ENCODE results near the gene RALGDS. TPM values are rescaled to one million over a fixed set of nuclear protein-coding genes. Genes with fewer than 3 reads are reported as not detected.

The RALGDS gene
- total and polyA plus RNA-seq, 3 donors from 2014 or later, result 23.0 to 42.4 (median 32.5) TPM

DNA sequence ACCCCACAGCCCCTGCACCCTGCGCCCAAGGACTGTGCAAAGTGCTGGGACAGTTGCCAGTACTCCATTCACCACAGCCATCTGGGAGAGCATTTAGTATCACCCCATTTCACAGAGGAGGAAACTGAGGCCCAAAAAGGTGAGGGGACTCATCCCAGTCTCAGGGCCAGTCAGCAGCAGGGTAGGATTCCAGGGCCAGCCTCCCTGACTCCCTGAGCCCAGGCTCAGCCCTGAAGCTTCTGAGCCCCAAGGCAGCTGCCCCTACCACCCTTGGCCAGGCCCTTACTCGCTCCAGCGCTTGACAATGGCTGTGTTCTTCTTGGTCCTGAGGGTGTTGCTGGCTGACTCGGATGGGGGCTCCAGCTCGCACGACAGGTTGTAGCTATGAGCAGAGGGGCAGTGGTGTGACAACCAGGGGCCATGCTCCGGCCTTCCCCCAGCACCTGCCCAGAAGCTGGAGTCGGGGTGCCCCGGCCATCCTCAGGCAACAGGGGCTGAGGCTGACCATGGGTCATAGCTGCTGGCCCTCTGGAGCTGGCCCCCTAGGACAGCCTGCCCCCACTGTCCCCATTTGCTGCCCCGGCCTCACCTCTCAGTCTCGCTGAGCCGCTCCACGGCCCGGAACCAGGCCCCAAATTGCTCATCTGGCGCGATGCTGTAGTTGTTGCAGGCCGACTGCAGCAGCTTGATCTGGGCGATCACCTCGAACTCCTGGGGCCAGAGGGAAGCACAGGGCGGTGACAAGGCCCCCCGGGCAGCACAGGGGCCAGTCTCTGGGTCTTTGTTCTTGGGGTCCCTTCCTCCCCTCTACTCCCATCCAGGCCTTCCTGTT is 18.6 kb downstream of the RALGDS start:
- Histone ChIP-seq H3K27me3 (no peaks in the 10 kb centered on the region), H3K4me1 (no peaks in the 10 kb centered on the region), H3K9me3 (no peaks in the 10 kb centered on the region), H3K36me3 (ENCODE audit: low read depth, missing control alignments) (no peaks in the 10 kb centered on the region), H3K27ac (no peak overlapping the region), H3K4me3 (no peak overlapping the region)
- intact Hi-C loops (cut with DNase I; ENCODE audit: low total_unique reads), result loop anchor here (2.0 kb wide), 1 partner anchor 42 kb away; no protein-coding TSS in a partner anchor
- TF ChIP-seq, protein P1, sequence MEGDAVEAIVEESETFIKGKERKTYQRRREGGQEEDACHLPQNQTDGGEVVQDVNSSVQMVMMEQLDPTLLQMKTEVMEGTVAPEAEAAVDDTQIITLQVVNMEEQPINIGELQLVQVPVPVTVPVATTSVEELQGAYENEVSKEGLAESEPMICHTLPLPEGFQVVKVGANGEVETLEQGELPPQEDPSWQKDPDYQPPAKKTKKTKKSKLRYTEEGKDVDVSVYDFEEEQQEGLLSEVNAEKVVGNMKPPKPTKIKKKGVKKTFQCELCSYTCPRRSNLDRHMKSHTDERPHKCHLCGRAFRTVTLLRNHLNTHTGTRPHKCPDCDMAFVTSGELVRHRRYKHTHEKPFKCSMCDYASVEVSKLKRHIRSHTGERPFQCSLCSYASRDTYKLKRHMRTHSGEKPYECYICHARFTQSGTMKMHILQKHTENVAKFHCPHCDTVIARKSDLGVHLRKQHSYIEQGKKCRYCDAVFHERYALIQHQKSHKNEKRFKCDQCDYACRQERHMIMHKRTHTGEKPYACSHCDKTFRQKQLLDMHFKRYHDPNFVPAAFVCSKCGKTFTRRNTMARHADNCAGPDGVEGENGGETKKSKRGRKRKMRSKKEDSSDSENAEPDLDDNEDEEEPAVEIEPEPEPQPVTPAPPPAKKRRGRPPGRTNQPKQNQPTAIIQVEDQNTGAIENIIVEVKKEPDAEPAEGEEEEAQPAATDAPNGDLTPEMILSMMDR (IDR thresholded peaks at IDR 0.05), result no peak
- no peak for TF ChIP-seq POLR2A (IDR thresholded peaks at IDR 0.05)
- DNase-seq, result no peak
- 93 to 97% methylated on average over 13 to 21 of the region's 21 CpGs for WGBS, 2 donors

DNA sequence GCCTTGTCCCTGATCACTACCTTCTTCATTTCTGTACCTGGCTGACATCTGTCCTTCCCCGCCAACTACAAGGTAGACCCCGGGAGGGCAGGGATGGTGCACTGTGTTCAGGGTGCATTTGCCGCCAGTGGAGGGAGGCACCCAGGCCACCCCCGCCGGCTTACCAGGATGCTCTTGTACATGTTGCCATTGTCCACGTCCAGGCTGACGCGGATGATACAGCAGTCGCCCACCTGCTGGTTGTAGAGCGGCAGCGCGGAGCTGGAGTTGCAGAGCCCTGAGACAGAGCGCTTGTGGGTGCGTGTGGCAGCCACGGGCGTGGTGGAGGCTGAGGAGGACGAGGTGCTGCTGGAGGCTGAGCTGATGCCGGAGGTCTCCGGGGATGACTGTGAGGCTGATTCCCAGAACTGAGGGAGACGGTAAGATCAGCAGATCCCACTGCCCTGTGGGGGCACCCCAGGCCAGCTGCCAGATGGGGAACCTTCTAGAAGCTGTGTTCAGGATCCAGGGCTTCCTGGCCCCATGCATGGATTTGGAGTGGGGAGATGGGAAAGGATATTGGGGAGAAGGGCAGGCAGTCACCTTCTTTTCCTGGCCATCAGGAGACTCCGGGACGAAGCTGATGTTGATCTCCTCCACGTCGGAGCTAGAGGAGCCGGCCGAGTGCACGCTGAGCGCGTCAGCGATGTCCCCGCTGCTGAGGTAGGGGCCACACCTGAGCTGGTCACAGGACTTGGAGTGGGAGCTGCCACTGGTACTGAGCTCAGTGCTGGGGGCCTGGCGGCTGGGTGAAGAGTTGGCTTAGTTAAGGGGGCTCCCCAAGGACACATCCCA is 19.5 kb downstream of the RALGDS start:
- Histone ChIP-seq H3K27ac (no peak overlapping the region), H3K4me1 (no peaks in the 10 kb centered on the region), H3K4me3 (no peak overlapping the region), H3K36me3 (ENCODE audit: low read depth, missing control alignments) (no peaks in the 10 kb centered on the region), H3K9me3 (no peaks in the 10 kb centered on the region), H3K27me3 (no peaks in the 10 kb centered on the region)
- no peak for DNase-seq
- 93 to 97% methylated on average over 25 to 32 of the region's 32 CpGs for WGBS, 2 donors
- intact Hi-C loops (cut with DNase I; ENCODE audit: low total_unique reads), result loop anchor here (2.0 kb wide), 1 partner anchor 43 kb away; no protein-coding TSS in a partner anchor
- TF ChIP-seq, protein P1 (IDR thresholded peaks at IDR 0.05), result no peak
- no peak for TF ChIP-seq POLR2A (IDR thresholded peaks at IDR 0.05)

DNA sequence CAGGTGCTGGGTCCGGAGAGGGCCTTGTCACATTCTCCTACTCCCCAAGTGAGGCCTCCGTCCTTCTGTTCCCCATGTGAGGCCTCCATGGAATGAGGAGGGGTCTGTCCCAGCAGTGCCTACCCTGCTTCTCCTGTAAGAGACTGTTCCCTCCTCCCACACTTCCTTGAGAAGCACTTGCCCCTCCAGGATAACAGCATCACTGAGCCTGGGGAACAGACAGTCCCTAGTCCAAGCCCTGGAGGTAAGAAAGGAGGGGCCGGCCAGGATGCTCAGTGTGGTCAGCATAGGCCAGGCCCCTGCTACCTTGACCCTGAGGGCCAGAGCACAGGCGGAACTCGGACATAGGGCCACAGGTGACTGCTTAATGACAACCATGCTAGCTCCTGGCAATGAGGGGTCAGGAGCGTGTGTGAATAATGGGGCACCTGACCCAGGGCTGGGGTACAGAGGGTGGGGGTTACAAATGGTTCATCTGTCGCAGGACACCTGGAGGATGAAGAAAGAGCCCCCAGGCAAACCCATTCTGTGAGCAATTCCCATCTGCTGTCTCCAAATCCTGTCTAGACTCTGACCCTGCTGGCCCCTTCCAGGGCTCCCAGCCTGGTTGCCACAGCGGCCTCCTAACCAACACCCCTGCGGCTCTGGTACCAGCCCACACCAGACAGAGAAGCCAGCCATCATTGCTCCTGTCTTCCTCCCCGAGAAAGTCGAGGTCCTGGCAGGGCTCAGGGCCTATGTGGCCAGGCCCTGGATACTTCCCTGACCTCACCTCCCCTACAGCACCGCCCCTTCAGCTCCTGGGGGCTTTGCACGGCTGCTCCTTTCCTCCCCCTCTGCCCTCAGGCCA is 20.3 kb downstream of the RALGDS start:
- Histone ChIP-seq H3K4me1 (no peaks in the 10 kb centered on the region), H3K9me3 (no peaks in the 10 kb centered on the region), H3K27me3 (no peaks in the 10 kb centered on the region), H3K4me3 (no peak overlapping the region), H3K36me3 (ENCODE audit: low read depth, missing control alignments) (no peaks in the 10 kb centered on the region), H3K27ac (no peak overlapping the region)
- no peak for TF ChIP-seq POLR2A (IDR thresholded peaks at IDR 0.05)
- TF ChIP-seq, protein P1 (IDR thresholded peaks at IDR 0.05), result no peak
- 89% methylated on average over 11 to 13 of the region's 13 CpGs for WGBS, 2 donors
- no peak for DNase-seq
- intact Hi-C loops (cut with DNase I; ENCODE audit: low total_unique reads), result no loop called here

DNA sequence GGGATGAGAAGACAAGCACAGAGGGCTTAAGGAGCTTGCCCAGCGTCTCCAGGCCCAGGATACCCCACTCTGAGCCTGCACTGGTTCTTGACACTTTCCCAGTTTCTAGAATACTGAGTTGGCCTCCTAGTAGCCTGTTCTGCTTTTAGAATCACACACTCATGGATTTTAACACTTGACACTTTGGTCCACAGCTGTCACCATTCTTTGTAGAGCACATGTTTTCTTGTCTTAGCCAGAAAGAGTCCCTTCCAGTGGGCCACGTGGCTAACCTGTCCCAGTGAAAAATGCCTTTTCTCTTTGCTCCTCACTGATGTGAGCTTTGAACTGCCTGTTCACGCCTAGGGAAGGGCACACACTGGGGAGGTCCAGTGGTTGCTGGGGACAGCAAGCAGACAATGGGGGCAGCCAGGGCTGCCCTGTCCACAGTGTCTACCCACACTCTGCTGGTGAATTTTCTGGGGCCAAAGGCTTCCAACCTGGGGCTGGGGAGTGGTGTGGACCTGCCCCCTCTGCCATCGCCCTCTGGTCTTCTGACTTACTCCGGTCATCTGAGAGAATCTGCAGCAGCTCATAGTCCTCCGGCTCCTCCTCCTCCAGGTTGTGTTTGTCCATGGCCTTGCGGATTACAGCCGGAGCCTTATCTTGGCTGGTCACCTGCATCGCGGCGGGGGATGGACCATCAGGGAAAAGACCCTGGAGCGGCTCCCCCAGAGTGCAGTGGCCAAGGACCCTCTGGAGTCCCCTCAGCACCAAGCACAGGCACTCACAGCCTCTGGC is 21.1 kb downstream of the RALGDS start:
- no peak for TF ChIP-seq POLR2A (IDR thresholded peaks at IDR 0.05)
- TF ChIP-seq, protein P1 (IDR thresholded peaks at IDR 0.05), result no peak
- no peaks in the 10 kb centered on the region for H3K27me3 ChIP-seq
- H3K4me3 ChIP-seq, result no peak overlapping the region
- H3K27ac ChIP-seq, result no peak overlapping the region
- H3K4me1 ChIP-seq, result no peaks in the 10 kb centered on the region
- intact Hi-C loops (cut with DNase I; ENCODE audit: low total_unique reads), result no loop called here
- no peaks in the 10 kb centered on the region for H3K9me3 ChIP-seq
- no peak for DNase-seq
- 81 to 83% methylated on average over 3 to 12 of the region's 12 CpGs for WGBS, 2 donors
- H3K36me3 ChIP-seq (ENCODE audit: low read depth, missing control alignments), result no peaks in the 10 kb centered on the region
